Measurements from ENCODE around the gene PTPRN2. TPM values are rescaled to one million over a fixed set of nuclear protein-coding genes. Genes with fewer than 3 reads are reported as not detected.

PTPRN2 gene
- total and polyA plus RNA-seq, 2 of the 13 experiments (the other 11 are each of a cell fraction or from before 2014, with no cell fraction given) = 2.5 to 24.2 TPM

DNA sequence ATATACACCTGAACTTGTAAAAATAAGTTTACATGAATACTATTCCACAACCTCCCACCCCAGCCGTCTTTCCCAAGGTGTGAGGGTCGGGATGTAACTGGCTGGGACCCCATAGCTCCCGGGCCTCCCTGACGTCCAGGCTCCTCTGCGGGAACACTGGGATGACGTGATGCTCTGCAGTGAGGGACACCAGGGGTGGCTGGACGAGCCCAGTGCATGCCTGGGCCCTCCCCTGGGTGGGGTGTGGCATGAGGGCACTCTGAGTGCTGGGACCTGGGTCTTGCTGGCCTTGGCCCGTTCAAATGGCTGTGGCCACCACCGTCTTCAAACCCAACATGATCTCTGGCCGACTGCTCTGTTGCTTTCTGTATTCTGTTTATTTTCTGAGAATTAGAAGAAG, 1068.4 kb downstream of the PTPRN2 start (continued):
- TF ChIP-seq, protein P1, sequence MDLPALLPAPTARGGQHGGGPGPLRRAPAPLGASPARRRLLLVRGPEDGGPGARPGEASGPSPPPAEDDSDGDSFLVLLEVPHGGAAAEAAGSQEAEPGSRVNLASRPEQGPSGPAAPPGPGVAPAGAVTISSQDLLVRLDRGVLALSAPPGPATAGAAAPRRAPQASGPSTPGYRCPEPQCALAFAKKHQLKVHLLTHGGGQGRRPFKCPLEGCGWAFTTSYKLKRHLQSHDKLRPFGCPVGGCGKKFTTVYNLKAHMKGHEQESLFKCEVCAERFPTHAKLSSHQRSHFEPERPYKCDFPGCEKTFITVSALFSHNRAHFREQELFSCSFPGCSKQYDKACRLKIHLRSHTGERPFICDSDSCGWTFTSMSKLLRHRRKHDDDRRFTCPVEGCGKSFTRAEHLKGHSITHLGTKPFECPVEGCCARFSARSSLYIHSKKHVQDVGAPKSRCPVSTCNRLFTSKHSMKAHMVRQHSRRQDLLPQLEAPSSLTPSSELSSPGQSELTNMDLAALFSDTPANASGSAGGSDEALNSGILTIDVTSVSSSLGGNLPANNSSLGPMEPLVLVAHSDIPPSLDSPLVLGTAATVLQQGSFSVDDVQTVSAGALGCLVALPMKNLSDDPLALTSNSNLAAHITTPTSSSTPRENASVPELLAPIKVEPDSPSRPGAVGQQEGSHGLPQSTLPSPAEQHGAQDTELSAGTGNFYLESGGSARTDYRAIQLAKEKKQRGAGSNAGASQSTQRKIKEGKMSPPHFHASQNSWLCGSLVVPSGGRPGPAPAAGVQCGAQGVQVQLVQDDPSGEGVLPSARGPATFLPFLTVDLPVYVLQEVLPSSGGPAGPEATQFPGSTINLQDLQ (CRISPR knock-in tag; IDR thresholded peaks at IDR 0.05) = no peak
- TF ChIP-seq, protein P2, sequence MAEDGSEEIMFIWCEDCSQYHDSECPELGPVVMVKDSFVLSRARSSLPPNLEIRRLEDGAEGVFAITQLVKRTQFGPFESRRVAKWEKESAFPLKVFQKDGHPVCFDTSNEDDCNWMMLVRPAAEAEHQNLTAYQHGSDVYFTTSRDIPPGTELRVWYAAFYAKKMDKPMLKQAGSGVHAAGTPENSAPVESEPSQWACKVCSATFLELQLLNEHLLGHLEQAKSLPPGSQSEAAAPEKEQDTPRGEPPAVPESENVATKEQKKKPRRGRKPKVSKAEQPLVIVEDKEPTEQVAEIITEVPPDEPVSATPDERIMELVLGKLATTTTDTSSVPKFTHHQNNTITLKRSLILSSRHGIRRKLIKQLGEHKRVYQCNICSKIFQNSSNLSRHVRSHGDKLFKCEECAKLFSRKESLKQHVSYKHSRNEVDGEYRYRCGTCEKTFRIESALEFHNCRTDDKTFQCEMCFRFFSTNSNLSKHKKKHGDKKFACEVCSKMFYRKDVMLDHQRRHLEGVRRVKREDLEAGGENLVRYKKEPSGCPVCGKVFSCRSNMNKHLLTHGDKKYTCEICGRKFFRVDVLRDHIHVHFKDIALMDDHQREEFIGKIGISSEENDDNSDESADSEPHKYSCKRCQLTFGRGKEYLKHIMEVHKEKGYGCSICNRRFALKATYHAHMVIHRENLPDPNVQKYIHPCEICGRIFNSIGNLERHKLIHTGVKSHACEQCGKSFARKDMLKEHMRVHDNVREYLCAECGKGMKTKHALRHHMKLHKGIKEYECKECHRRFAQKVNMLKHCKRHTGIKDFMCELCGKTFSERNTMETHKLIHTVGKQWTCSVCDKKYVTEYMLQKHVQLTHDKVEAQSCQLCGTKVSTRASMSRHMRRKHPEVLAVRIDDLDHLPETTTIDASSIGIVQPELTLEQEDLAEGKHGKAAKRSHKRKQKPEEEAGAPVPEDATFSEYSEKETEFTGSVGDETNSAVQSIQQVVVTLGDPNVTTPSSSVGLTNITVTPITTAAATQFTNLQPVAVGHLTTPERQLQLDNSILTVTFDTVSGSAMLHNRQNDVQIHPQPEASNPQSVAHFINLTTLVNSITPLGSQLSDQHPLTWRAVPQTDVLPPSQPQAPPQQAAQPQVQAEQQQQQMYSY (CRISPR knock-in tag; IDR thresholded peaks at IDR 0.05) = no peak
- no peak for TF ChIP-seq ISL2 (CRISPR knock-in tag; IDR thresholded peaks at IDR 0.05)
- TF ChIP-seq, protein P3, sequence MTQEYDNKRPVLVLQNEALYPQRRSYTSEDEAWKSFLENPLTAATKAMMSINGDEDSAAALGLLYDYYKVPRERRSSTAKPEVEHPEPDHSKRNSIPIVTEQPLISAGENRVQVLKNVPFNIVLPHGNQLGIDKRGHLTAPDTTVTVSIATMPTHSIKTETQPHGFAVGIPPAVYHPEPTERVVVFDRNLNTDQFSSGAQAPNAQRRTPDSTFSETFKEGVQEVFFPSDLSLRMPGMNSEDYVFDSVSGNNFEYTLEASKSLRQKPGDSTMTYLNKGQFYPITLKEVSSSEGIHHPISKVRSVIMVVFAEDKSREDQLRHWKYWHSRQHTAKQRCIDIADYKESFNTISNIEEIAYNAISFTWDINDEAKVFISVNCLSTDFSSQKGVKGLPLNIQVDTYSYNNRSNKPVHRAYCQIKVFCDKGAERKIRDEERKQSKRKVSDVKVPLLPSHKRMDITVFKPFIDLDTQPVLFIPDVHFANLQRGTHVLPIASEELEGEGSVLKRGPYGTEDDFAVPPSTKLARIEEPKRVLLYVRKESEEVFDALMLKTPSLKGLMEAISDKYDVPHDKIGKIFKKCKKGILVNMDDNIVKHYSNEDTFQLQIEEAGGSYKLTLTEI (CRISPR knock-in tag; conservative IDR thresholded peaks at IDR 0.05) = no peak
